K562 (cell line): Measurements from ENCODE around the gene MYH11.

Experiments used
- BACH1 ChIP-seq: fragments of 200-800 bp; sonication (Bioruptor generic); IDR thresholded peaks from 2 replicates; pipeline ENCODE4 v1.6.1; 2016; ENCODE audit warnings: missing genetic modification characterization, missing compliant biosample characterization
- CTCF ChIP-seq, 3 experiments: IDR thresholded peaks in 2 of 3; conservative IDR thresholded peaks in 1 of 3; 2 replicates each; pipeline ENCODE4 v1.5.1; 2011 to 2012; ENCODE audit warnings: low read length in 3 of 3, mild to moderate bottlenecking in 3 of 3, control low read depth in 2 of 3, improper control_type of control experiment in 1 of 3, inconsistent platforms in 1 of 3, low read depth in 1 of 3, mixed read lengths in 1 of 3, moderate library complexity in 1 of 3; ENCODE audit not compliant: insufficient read depth in 2 of 3
- MYBL2 ChIP-seq, 2 experiments: fragments of 450-650 bp in 1 of 2; sonication (generic) in 1 of 2; formaldehyde crosslinking in 1 of 2; IDR thresholded peaks; 2 replicates each; pipeline versions ENCODE4 v1.6.1 to v1.8.1; 2017 to 2022; ENCODE audit warnings: borderline replicate concordance in 1 of 2, inconsistent platforms in 1 of 2, low read depth in 1 of 2, mild to moderate bottlenecking in 1 of 2, missing genetic modification reagents in 1 of 2, moderate library complexity in 1 of 2
- RBM39 ChIP-seq: fragments of 200-400 bp; formaldehyde crosslinking; optimal IDR thresholded peaks from 2 replicates; pipeline ENCODE3; 2018; ENCODE audit warnings: low read depth, low read length
- SMAD4 ChIP-seq: fragments of 250-450 bp; sonication (Bioruptor Pico); conservative IDR thresholded peaks from 2 replicates; pipeline ENCODE4 v1.8.0; 2021; ENCODE audit warnings: inconsistent platforms, mild to moderate bottlenecking, moderate library complexity
- ZBTB8A ChIP-seq: fragments of 450-650 bp; IDR thresholded peaks from 2 replicates; pipeline ENCODE4 v1.6.1; 2018; ENCODE audit warnings: mild to moderate bottlenecking, moderate library complexity; ENCODE audit not compliant: partially characterized antibody

- TF ChIP-seq BACH1 (tag), result no peak
- no peak for TF ChIP-seq SMAD4
- no peak for TF ChIP-seq RBM39
- TF ChIP-seq MYBL2 (IDR thresholded peaks at IDR 0.05; ENCODE audit: low read depth), result no peak
- no peak for TF ChIP-seq MYBL2 (CRISPR knock-in tag; IDR thresholded peaks at IDR 0.05; ENCODE audit: borderline replicate concordance)
- no peak for TF ChIP-seq CTCF (IDR thresholded peaks at IDR 0.05 in 2 of 3, conservative IDR thresholded peaks at IDR 0.05 in 1 of 3; ENCODE audit: insufficient read depth in 2 of 3, low read depth in 1 of 3, low read length in 3 of 3)
- TF ChIP-seq ZBTB8A, result no peak
Measured at GRCh38 chr16:15795615-15796014, 61.2 kb downstream of the MYH11 start.
